ENCODE measurements around the gene DLX3.

The DLX3 gene

GRCh38 chr17:49976163-49976827 lies 18.7 kb downstream of the DLX3 start:
- no peak overlapping the region for H3K4me3 ChIP-seq (ENCODE audit: control insufficient read depth in 1 of 7, extremely low read depth in 1 of 7, insufficient read depth in 4 of 7, low read depth in 2 of 7, low read length in 6 of 7)
- WGBS (ENCODE audit: insufficient coverage) = 93% methylated on average over 3 of the region's 5 CpGs
- no peaks in the 10 kb centered on the region for H3K9me3 ChIP-seq (ENCODE audit: control extremely low read depth in 1 of 5, control insufficient read depth in 4 of 5, insufficient read depth in 2 of 5, low read depth in 1 of 5, low read length in 4 of 5)
- CTCF ChIA-PET = interaction anchor here (0.7 to 9.0 kb wide), 5 partner anchors 12 to 63 kb away, joined by 3 to 52 read pairs (median 8); no protein-coding TSS in a partner anchor
- H3K4me1 ChIP-seq (ENCODE audit: control extremely low read depth in 1 of 4, control insufficient read depth in 4 of 4, insufficient read depth in 4 of 4, low read length in 3 of 4) = peaks cover 0 to 18% (median 16%) of the 10 kb centered on the region in 4 experiments
- DNase-seq = no peak
- no peaks in the 10 kb centered on the region for H3K36me3 ChIP-seq (ENCODE audit: control insufficient read depth in 4 of 4, insufficient read depth in 4 of 4, low read length in 3 of 4)
- POLR2A ChIA-PET = interaction anchor here (1.0 kb wide), 1 partner anchor 59 kb away, joined by 3 read pairs; no protein-coding TSS in a partner anchor
- no peak overlapping the region for H3K27ac ChIP-seq (ENCODE audit: insufficient read depth in 1 of 2, low read depth in 1 of 2, low read length in 2 of 2, poor library complexity in 1 of 2, severe bottlenecking in 2 of 2)
- H3K27me3 ChIP-seq (replicated peaks in 2 of 5; ENCODE audit: control insufficient read depth in 4 of 5, insufficient read depth in 5 of 5, low read length in 4 of 5) = peaks cover 3 to 71% (median 45%) of the 10 kb centered on the region in 5 experiments

- Histone ChIP-seq H3K27me3 (replicated peaks in 2 of 5; ENCODE audit: control insufficient read depth in 4 of 5, insufficient read depth in 5 of 5, low read length in 4 of 5) (peaks cover 7 to 79% (median 52%) of the 10 kb centered on the region in 5 experiments), H3K4me3 (ENCODE audit: control insufficient read depth in 1 of 7, extremely low read depth in 1 of 7, insufficient read depth in 4 of 7, low read depth in 2 of 7, low read length in 6 of 7) (no peak overlapping the region), H3K27ac (ENCODE audit: insufficient read depth in 1 of 2, low read depth in 1 of 2, low read length in 2 of 2, poor library complexity in 1 of 2, severe bottlenecking in 2 of 2) (no peak overlapping the region), H3K4me1 (ENCODE audit: control extremely low read depth in 1 of 4, control insufficient read depth in 4 of 4, insufficient read depth in 4 of 4, low read length in 3 of 4) (peaks cover 0 to 19% (median 17%) of the 10 kb centered on the region in 4 experiments), H3K36me3 (ENCODE audit: control insufficient read depth in 4 of 4, insufficient read depth in 4 of 4, low read length in 3 of 4) (no peaks in the 10 kb centered on the region), H3K9me3 (ENCODE audit: control extremely low read depth in 1 of 5, control insufficient read depth in 4 of 5, insufficient read depth in 2 of 5, low read depth in 1 of 5, low read length in 4 of 5) (no peaks in the 10 kb centered on the region)
- WGBS (ENCODE audit: insufficient coverage) = 98% methylated on average over 6 of the region's 7 CpGs
- CTCF ChIA-PET = interaction anchor here (0.9 to 9.0 kb wide), 5 partner anchors 12 to 115 kb away, joined by 3 to 52 read pairs (median 5); no protein-coding TSS in a partner anchor
- POLR2A ChIA-PET = no interaction called here
- DNase-seq = no peak
Observed at GRCh38 chr17:49975531-49975930, 19.5 kb downstream of the DLX3 start.

- no peaks in the 10 kb centered on the region for H3K36me3 ChIP-seq (ENCODE audit: control insufficient read depth in 4 of 4, insufficient read depth in 4 of 4, low read length in 3 of 4)
- peaks cover 13 to 98% (median 64%) of the 10 kb centered on the region in 5 experiments for H3K27me3 ChIP-seq (replicated peaks in 2 of 5; ENCODE audit: control insufficient read depth in 4 of 5, insufficient read depth in 5 of 5, low read length in 4 of 5)
- H3K4me3 ChIP-seq (ENCODE audit: control insufficient read depth in 1 of 7, extremely low read depth in 1 of 7, insufficient read depth in 4 of 7, low read depth in 2 of 7, low read length in 6 of 7) = no peak overlapping the region
- H3K9me3 ChIP-seq (ENCODE audit: control extremely low read depth in 1 of 5, control insufficient read depth in 4 of 5, insufficient read depth in 2 of 5, low read depth in 1 of 5, low read length in 4 of 5) = no peaks in the 10 kb centered on the region
- H3K4me1 ChIP-seq (ENCODE audit: control extremely low read depth in 1 of 4, control insufficient read depth in 4 of 4, insufficient read depth in 4 of 4, low read length in 3 of 4) = peaks cover 0 to 38% (median 32%) of the 10 kb centered on the region in 4 experiments
- CTCF ChIA-PET = interaction anchor here (0.7 to 9.0 kb wide), 6 partner anchors 9 to 130 kb away, joined by 3 to 52 read pairs (median 4); no protein-coding TSS in a partner anchor
- no peak for DNase-seq
- POLR2A ChIA-PET = no interaction called here
- H3K27ac ChIP-seq (ENCODE audit: insufficient read depth in 1 of 2, low read depth in 1 of 2, low read length in 2 of 2, poor library complexity in 1 of 2, severe bottlenecking in 2 of 2) = no peak overlapping the region
- WGBS (ENCODE audit: insufficient coverage) = 7% methylated on average over 2 of the region's 2 CpGs
Observed at GRCh38 chr17:49973271-49973615, 21.8 kb downstream of the DLX3 start.

GRCh38 chr17:49972486-49973270 lies 22.3 kb downstream of the DLX3 start:
- H3K27ac ChIP-seq (ENCODE audit: insufficient read depth in 1 of 2, low read depth in 1 of 2, low read length in 2 of 2, poor library complexity in 1 of 2, severe bottlenecking in 2 of 2) = no peak overlapping the region
- DNase-seq = no peak
- H3K9me3 ChIP-seq (ENCODE audit: control extremely low read depth in 1 of 5, control insufficient read depth in 4 of 5, insufficient read depth in 2 of 5, low read depth in 1 of 5, low read length in 4 of 5) = no peaks in the 10 kb centered on the region
- H3K4me3 ChIP-seq (ENCODE audit: control insufficient read depth in 1 of 7, extremely low read depth in 1 of 7, insufficient read depth in 4 of 7, low read depth in 2 of 7, low read length in 6 of 7) = peak overlapping the region in 2 of 7 experiments; percentile 22 to 26
- 3% methylated on average over 52 of the region's 57 CpGs for WGBS (ENCODE audit: insufficient coverage)
- H3K27me3 ChIP-seq (replicated peaks in 2 of 5; ENCODE audit: control insufficient read depth in 4 of 5, insufficient read depth in 5 of 5, low read length in 4 of 5) = peaks cover 13 to 98% (median 64%) of the 10 kb centered on the region in 5 experiments
- H3K36me3 ChIP-seq (ENCODE audit: control insufficient read depth in 4 of 4, insufficient read depth in 4 of 4, low read length in 3 of 4) = no peaks in the 10 kb centered on the region
- ChIA-PET CTCF (interaction anchor here (0.8 to 9.0 kb wide), 5 partner anchors 9 to 129 kb away, joined by 3 to 52 read pairs (median 5); no protein-coding TSS in a partner anchor), POLR2A (no interaction called here)
- peaks cover 2 to 42% (median 35%) of the 10 kb centered on the region in 4 experiments for H3K4me1 ChIP-seq (ENCODE audit: control extremely low read depth in 1 of 4, control insufficient read depth in 4 of 4, insufficient read depth in 4 of 4, low read length in 3 of 4)

GRCh38 chr17:49971848-49972485 lies 23.1 kb downstream of the DLX3 start:
- CTCF ChIA-PET = interaction anchor here (1.2 to 4.6 kb wide), 3 partner anchors 18 to 24 kb away, joined by 3 to 25 read pairs (median 4); no protein-coding TSS in a partner anchor

GRCh38 chr17:49971199-49971847 lies 23.7 kb downstream of the DLX3 start:
- CTCF ChIA-PET = interaction anchor here (1.2 to 4.6 kb wide), 4 partner anchors 19 to 26 kb away, joined by 3 to 25 read pairs (median 4); no protein-coding TSS in a partner anchor
- 6% methylated on average over 31 of the region's 35 CpGs for WGBS (ENCODE audit: insufficient coverage)
- peaks cover 13 to 99% (median 66%) of the 10 kb centered on the region in 5 experiments for H3K27me3 ChIP-seq (replicated peaks in 2 of 5; ENCODE audit: control insufficient read depth in 4 of 5, insufficient read depth in 5 of 5, low read length in 4 of 5)

More at GRCh38 chr17:49971848-49972485, 23.1 kb downstream of the DLX3 start:
- DNase-seq = no peak
- WGBS (ENCODE audit: insufficient coverage) = 2% methylated on average over 42 of the region's 55 CpGs
- Histone ChIP-seq H3K9me3 (ENCODE audit: control extremely low read depth in 1 of 5, control insufficient read depth in 4 of 5, insufficient read depth in 2 of 5, low read depth in 1 of 5, low read length in 4 of 5) (no peaks in the 10 kb centered on the region), H3K27me3 (replicated peaks in 2 of 5; ENCODE audit: control insufficient read depth in 4 of 5, insufficient read depth in 5 of 5, low read length in 4 of 5) (peaks cover 13 to 98% (median 63%) of the 10 kb centered on the region in 5 experiments), H3K4me3 (ENCODE audit: control insufficient read depth in 1 of 7, extremely low read depth in 1 of 7, insufficient read depth in 4 of 7, low read depth in 2 of 7, low read length in 6 of 7) (peak overlapping the region in 3 of 7 experiments; percentile 22 to 31 (median 26)), H3K27ac (ENCODE audit: insufficient read depth in 1 of 2, low read depth in 1 of 2, low read length in 2 of 2, poor library complexity in 1 of 2, severe bottlenecking in 2 of 2) (no peak overlapping the region), H3K36me3 (ENCODE audit: control insufficient read depth in 4 of 4, insufficient read depth in 4 of 4, low read length in 3 of 4) (no peaks in the 10 kb centered on the region), H3K4me1 (ENCODE audit: control extremely low read depth in 1 of 4, control insufficient read depth in 4 of 4, insufficient read depth in 4 of 4, low read length in 3 of 4) (peaks cover 2 to 42% (median 35%) of the 10 kb centered on the region in 4 experiments)
- POLR2A ChIA-PET = interaction anchor here (0.7 kb wide), 1 partner anchor 12 kb away, joined by 5 read pairs; no protein-coding TSS in a partner anchor

More at GRCh38 chr17:49971199-49971847, 23.7 kb downstream of the DLX3 start:
- no peak for DNase-seq
- POLR2A ChIA-PET = interaction anchor here (0.7 kb wide), 1 partner anchor 11 kb away, joined by 5 read pairs; no protein-coding TSS in a partner anchor
- no peaks in the 10 kb centered on the region for H3K36me3 ChIP-seq (ENCODE audit: control insufficient read depth in 4 of 4, insufficient read depth in 4 of 4, low read length in 3 of 4)
- H3K27ac ChIP-seq (ENCODE audit: insufficient read depth in 1 of 2, low read depth in 1 of 2, low read length in 2 of 2, poor library complexity in 1 of 2, severe bottlenecking in 2 of 2) = no peak overlapping the region
- peak overlapping the region in 2 of 7 experiments; percentile 26 to 31 for H3K4me3 ChIP-seq (ENCODE audit: control insufficient read depth in 1 of 7, extremely low read depth in 1 of 7, insufficient read depth in 4 of 7, low read depth in 2 of 7, low read length in 6 of 7)
- no peaks in the 10 kb centered on the region for H3K9me3 ChIP-seq (ENCODE audit: control extremely low read depth in 1 of 5, control insufficient read depth in 4 of 5, insufficient read depth in 2 of 5, low read depth in 1 of 5, low read length in 4 of 5)
- peaks cover 2 to 42% (median 35%) of the 10 kb centered on the region in 4 experiments for H3K4me1 ChIP-seq (ENCODE audit: control extremely low read depth in 1 of 4, control insufficient read depth in 4 of 4, insufficient read depth in 4 of 4, low read length in 3 of 4)
